GM19438 (cell line): Measurements from ENCODE around the gene MAGI2.

Experiments used
- ATAC-seq: cut with Tn5 transposase; IDR thresholded peaks from one replicate; pipeline ENCODE4 v1.9.1; 2021; ENCODE audit warnings: low read depth; ENCODE audit not compliant: unreplicated experiment

MAGI2 gene

DNA sequence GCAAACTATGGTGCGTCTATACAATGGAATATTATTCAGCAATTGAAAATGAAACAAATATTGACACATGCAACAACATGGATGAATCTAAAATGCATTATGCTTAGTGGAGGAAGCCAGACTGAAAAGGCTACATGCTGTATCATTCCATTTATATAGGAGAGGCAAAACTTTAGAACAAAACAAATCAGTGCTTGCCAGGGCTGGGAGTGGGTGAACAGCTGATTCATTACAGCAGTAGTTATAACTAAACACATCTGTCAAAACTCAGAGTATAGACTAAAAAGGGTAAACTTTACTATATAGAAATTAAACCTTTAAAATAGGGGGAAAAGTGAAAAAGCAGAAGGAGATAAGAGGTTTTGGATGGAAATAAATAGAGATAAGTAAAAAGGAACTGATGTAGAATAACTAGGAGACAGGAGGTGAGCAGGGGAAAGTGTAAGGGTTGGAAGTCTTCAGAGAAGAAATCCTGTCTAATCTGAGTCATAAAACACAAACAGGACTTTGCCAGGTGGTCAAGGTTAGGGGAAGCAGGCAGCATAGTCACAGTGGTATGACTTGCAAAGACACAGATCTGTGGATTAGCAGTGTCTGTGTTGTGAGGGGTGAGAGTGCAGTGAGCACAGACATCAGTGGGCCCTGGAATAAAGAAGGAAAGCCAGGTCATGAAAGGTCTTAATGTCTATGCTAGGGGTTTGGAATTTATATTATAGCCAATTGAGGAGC lies 1305.1 kb downstream of the MAGI2 start:
- ATAC-seq: no peak

DNA sequence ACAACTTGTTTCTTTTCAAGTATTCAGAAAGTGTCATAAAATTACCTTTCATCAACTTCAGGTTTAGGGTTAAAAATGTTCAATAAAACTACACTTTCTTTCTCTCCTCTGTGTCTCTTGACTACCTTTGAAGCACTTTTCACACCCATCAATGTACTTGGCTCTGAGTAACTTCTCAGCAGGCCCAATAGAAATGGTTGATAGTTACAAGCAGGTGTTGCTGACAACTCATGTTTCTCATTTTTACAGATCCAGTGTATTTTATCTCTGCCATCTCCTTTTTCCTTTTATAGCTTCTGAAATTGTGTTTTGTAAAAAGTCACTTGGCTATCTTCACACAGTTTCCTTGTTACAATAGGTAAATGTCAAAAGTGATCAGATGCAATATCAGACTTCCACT lies 1306.9 kb downstream of the MAGI2 start:
- ATAC-seq: no peak

DNA sequence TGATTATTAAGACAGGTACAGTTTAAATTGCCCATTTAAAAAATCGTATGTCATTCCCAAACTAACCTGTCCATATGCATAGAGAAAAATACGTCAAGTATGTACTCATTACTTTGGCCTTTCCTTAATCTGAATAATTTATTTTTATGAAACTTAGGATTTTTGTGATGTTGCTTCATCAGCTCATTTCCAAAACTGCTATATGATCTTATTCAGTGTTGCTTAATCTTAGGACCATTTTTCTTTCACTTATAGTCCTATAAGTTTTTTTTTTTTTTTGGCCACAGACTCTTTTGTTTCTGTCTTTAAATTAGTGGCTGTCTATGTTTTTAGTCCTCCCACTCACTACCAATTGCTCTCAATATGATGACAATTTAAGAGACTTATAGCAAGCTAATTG lies 1309.8 kb downstream of the MAGI2 start:
- no peak for ATAC-seq

DNA sequence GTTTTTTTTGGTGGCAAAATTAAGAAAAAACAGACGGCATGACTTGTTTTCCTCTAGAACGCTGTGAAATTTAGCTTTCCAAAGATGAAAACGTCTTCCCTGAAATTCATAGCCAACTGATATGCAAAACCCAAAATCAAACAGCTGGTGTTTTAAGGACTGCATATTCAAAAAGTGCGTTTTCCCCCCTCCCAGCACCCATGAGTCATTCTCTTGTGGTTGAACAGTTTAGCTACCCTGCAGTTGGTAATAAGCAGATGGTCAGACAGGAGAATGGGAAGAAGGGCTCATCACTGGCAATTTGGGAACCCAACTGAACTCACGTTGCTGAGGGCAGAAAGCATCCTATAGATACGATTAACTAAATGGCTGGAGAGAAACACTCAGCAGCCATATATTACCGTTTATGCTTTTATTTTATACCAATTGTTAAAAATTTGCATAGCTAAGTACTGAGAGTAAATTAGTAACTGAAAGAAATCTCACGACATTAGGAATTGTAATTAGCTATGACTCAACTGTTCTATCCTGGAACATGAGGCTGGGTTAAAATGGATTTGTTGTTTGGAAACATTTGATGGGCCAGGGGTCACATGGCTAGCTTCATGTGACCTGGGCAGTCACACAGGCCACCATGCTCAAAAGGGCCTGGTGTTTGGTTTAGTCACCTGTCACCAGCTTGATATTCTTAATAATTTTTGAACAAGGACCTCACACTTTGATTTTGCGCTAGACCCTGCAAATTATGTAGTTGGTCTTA lies 1311.8 kb downstream of the MAGI2 start:
- ATAC-seq: no peak

DNA sequence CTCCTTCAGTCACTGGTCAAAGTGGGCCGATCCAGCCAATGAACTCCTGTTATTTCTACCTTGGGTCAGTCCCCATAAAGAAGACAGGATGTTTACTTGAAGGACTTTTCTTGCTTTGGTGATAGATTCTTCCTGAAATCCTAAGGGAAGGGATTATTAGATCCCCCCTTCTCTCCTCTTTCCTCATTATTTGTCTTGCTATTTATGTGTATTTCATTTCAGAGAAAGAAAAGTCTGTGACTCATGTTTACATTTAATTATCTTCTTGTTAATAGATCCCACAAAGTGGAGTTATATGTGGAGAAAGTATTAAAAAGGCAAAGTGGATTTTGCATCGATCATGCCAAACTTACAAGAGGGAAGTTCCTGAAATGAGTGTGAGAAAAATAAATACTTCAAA lies 1313.4 kb downstream of the MAGI2 start:
- no peak for ATAC-seq

DNA sequence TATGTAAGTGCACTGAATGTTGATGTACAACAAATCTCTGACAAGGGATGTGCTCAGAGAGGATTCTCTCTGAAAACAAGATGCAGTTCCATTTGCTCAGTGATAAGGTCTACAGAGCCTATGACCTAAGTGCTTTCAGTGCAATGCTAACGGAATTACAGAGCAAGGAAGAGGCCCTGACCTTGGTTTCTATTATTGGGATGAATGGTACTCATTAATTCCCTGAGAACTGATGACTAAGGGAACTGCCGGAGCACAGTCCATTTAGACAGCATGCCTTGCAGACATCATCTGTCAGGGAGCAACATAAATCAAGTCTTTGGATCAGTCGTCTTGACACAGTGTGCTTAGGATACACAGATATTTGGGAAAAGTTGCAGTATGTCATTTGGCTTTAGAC lies 1314.1 kb downstream of the MAGI2 start:
- no peak for ATAC-seq

DNA sequence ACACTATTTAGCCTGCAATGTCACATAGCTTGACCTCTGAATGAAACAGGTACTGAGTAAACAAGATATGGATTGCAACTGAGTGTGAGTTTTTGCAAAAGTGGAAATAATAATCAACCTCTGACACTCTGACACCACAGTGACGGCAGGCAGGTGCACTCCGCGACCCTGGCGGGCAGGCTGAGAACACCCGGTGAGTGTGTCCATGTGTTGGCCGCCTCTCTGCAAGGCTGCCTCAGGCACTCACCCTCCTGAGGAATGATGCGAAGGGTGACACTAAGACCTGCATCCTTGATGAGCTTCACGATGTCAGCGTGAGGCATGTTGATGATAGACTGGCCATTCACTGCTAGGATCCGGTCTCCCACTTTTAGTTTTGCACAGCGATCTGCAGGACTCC lies 1318.7 kb downstream of the MAGI2 start:
- no peak for ATAC-seq

DNA sequence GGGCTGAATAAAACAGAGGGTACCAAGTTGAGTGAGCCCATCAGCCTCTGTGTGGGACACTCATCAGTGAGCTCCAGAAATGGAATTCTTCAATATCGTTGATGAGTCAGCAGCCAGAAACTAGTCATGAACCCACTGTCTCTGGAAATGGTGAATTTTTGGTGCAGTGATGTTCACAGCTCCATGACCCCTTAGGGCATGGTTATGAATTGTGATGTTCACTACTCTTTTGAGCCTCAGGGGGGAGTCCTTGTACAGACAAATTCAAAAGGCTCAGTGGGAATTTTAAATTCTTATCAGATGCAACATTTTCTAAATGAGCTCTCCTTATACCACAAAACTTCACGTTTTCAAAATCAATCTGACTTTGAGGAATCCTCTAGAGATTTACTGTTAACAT lies 1319.2 kb downstream of the MAGI2 start:
- ATAC-seq: no peak

DNA sequence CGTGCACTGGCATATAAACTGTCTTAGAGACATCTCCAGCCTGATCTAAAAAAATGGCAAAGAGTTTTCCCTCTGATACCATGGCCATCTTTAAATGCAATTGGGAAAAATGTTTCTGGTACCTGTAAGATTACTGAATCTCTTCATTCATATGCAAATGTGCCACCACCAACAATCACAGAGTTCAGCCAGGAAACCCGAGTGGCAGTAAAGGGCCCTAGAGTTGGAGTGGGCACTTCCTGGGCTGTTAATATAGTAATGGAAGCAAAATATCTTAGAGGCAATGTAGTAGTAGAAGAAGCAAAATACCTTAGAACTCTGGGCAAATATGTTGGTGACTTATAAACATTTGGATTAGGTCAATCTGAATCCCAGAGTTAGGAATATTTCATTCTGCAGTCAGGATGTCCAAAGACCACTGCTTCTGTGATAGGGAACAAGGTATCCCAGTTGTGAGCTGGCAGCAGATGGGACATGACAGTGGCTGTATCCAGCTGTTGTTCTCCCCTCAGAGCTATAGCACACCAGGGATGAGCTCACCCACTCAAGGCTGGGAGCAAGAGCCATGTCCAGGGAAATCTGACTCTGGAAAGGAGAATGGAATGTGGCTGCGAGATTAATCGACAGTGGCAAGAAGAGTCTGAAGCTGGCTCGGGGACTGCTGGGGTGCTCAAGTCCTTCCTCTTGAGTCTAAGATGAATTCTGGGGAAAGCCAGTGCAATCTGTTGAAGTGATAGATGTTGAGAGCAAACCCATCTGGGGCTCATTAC lies 1322.8 kb downstream of the MAGI2 start:
- no peak for ATAC-seq

DNA sequence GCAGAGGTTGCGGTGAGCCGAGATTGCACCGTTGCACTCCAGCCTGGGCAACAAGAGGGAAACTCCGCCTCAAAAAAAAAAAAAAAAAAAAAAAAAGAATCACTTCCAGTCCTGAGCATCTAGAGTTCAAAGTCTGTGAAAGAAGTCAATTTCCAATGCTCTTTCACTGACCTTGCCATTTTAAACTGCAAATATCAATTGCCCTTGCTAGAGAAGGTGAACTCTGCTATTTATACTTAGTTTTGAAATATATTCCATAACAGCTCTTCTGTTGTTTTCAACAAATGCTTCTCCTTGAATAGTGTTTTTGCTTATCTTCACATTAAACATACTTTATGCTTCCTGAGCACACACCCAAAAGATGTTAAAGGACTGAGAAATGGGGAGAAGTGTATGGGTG lies 1323.6 kb downstream of the MAGI2 start:
- no peak for ATAC-seq

DNA sequence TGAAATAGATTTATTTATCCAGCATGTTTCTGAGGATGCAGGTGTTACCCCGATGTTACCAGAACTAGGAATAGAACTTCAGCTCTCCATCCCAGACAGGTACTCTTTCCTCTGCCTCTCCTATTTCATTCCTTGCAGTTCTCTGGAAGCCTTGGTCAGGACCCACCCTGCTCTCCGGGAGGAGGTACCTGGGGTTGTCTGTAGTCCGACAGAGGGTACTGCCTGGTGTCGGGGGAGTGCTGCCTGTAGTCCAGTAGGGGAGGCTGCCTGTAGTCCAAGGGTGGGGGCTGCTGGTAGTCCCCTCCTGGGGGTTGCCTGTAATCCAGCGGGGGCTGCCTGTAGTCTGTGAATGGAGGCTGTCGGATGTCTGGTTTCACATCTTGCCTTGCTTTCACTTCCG lies 1326.5 kb downstream of the MAGI2 start:
- ATAC-seq: no peak

DNA sequence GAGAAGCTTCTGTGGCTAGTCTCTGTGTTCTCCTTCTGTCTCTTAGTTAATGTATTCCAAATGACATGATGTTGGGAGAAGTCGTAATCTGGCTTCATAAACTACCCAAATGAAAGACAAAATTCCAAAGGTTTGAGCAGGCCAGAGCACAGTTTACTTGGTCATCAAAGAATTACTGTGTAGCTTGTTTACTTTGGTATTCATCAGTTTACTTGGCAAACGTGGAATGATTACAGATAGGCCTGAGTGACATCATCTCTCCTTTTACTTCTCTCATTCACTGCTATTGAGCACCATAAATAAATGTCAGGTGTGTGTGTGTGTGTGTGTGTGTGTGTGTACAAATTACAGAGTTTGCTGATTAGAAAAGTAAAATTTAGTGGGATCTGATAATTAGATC lies 1327.6 kb downstream of the MAGI2 start:
- ATAC-seq: no peak

DNA sequence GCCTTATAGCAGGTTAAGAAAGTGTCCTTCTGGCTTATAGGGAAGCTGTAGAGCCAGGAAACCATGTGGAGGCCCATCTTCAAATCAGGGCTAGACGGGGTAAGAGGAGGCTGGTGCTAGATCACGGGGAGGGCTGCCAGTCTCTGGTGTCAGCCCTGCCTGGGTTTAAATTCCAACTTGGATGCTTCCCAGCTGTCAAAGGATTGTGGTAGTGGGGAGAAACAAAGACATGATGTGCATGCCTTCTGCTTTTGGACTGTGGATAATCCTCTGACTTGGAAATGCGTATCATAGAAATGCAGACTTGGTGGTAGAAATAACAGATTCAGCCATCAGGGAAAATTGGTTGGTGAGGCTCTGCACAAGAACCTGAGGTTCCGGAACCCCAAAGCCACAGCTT lies 1329.3 kb downstream of the MAGI2 start:
- no peak for ATAC-seq

DNA sequence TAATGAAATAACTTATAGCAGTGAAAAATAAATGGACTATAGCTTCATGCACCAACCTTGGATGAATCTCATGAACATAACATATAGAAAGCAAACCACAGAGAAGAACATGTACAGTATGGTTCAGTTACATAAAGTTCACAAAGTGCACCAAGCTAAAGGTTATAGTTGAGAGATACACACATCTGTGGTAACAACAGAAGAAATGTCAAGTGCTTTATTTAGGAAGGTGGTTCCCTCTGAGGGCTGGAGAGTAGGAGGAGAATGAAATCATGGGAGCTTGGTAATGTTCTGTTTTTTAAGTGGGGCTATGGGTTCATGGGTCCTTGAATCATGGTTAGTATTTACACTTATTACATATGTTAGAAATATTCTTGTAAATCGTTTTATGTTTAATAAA lies 1331.6 kb downstream of the MAGI2 start:
- no peak for ATAC-seq

DNA sequence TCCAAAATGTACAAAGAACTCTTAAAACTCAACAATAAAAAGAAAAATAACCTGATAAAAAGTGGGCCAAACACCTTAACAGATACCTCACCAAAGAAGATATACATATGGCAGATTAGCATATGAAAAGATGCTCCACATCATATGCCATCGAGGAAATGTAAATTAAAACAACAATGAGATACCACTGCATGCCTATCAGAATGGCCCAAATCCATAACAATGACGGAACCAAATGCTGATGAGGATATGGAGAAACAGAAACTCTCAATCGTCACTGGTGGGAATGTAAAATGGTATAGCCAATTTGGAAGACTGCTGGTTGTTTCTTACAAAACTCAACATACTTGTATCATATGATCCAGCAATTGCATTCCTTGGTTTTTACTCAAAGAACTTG lies 1335.0 kb downstream of the MAGI2 start:
- no peak for ATAC-seq

DNA sequence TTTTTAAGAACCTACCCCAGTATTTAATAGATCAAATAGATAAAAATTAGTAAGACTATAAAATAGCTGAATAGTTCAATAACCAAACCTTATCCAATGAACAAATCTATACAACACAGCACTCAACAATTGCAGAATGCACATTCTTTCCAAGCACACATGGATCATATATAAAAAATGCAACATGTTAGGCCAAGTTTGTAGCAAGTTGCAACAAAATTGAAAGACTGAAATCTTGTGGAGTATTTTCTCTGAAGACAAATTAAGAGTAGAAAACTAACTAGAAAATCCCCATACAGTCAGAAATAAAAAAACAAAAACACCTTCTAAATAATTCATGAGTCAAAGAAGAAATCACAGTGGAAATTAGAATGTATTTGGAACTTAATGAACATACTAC lies 1337.6 kb downstream of the MAGI2 start:
- no peak for ATAC-seq

DNA sequence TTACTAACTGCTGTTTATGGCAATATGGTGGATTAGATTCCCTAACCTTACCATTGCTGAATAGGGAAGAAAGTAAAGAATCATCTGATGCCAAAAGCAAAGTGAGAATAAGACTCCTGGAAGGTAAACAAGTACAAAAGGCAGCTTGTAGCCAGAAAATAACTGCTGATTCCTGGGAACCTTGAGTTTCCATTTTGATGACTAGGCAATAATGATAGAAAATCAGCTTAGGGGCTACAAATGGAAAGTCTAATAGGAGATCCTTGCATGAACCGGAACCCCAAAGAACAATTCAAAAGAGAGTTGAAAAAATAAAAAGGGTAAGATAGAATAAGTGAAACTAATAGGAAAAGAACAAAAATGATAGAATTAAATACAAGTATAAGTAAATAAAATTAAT lies 1338.5 kb downstream of the MAGI2 start:
- ATAC-seq: no peak

DNA sequence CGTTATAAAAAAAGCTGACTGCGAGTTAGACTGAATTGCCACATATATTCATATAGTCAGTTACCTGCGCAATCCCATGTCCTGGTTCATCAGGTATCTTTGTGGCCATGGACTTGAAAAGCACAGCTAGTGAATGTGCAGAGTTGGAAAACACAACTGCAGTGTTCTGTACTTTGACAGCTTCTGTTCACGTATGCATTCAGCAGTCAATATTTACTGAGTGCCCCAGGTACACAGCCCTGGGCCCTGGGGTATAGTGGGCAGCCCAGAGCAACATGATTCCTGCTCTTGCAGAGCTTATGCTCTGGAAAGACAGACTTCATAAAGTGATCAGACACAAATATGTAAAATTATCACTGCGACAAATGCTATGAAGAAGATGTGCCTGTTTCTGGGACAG lies 1341.0 kb downstream of the MAGI2 start:
- ATAC-seq: no peak

DNA sequence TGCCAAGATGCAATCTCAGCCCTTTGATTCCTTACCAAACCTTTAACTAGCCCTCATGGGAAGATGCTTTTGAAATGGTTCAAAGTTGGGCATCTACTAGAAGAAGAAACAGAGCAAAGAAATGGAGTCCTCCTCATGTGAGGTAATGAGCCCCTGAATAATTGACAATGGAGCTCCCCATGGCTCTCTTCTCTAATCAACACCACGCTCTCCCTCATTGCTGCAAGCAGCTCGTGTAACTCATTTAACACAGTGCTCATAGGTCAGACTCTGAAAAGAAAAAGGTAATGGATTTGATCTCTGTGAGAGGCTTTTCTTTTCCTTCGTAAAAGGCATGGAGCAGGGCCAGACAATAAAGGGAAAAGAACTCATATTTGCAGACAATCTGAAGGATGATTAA lies 1342.1 kb downstream of the MAGI2 start:
- ATAC-seq: no peak

DNA sequence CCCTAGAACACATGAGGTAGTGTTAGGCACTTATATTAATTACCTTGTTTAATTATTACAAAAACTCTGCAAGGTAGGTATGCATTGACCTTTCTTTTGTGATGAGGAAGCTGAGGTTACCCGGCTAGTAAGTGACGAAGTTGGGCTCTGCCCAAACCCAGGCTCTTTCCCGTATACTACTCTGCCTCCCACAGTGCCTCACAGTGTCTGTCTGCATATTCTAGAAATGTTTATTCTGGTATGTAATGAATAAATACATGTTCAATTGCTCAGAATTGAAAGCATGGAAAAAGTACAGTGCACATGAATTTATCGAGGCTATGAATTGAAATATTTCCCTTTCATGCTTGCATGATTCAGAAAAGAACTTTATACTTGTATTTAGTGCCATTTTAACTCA lies 1350.0 kb downstream of the MAGI2 start:
- ATAC-seq: no peak

DNA sequence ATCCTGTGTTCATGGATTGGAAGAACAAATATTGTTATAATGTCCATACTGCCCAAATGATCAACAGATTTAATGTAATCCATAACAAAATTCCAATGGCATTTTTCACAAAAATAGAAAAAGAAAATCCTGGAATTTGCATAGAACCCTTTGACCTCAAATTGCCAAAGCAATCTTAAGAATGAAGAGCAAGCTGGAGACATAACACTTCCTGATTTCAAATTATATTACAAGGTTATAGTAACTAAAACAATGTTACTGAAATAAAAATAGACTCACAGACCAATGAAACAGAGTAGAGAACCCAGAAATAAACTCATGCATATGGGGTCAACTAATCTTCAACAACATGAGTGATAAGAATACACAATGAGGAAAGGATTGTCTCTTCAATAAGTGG lies 1352.4 kb downstream of the MAGI2 start:
- no peak for ATAC-seq
